K562 (cell line): Measurements from ENCODE around the gene DYNC1I1.

Experiments
- SIX5 ChIP-seq, 2 experiments: IDR thresholded peaks; 2 replicates each; pipeline ENCODE4 v1.6.1; 2011; ENCODE audit warnings: low read length in 2 of 2, borderline replicate concordance in 1 of 2, low read depth in 1 of 2, mild to moderate bottlenecking in 1 of 2, moderate library complexity in 1 of 2; ENCODE audit not compliant: insufficient read depth in 1 of 2
- ZNF143 ChIP-seq: sonication (generic); formaldehyde crosslinking; IDR thresholded peaks from 2 replicates; pipeline ENCODE4 v1.9.0; 2022; ENCODE audit warnings: mild to moderate bottlenecking, missing genetic modification reagents
- ZNF76 ChIP-seq: fragments of 250-450 bp; sonication (Bioruptor Pico); IDR thresholded peaks from 2 replicates; pipeline ENCODE4 v1.4.0; 2020; ENCODE audit warnings: mild to moderate bottlenecking, moderate library complexity, borderline replicate concordance

DNA sequence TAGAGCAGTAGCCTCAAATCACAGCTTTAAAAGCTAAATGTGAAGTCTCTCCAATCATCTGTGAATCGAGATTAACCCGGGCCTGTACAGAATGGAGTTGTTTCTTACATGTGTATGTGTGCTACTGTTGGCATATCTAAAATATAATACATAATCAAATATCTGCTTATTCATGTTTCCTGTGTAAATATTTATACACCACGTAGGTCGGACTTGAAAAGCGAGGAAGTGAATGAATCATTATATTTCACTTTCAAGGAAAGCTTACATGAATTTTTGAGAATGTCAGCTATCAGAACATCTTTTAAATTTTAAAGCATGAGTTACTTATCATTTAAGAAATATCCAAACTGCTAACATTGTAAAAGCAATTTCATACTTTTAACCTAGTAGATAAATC lies 316.2 kb downstream of the DYNC1I1 start:
- TF ChIP-seq SIX5 (IDR thresholded peaks at IDR 0.05; ENCODE audit: borderline replicate concordance in 1 of 2, insufficient read depth in 1 of 2, low read depth in 1 of 2, low read length in 2 of 2) (no peak), ZNF143 (CRISPR knock-in tag) (no peak), ZNF76 (CRISPR knock-in tag) (no peak)
